Measurements from ENCODE around the gene ZNF225.
A peak's percentile ranks its signal among the peaks of the same experiment; 100 is the strongest.
"Not testable (repeated sequence)": the region's sequence is repeated elsewhere in the genome, so short reads cannot be mapped to it uniquely, and the experiment has no call there.

The ZNF225 gene

DNA sequence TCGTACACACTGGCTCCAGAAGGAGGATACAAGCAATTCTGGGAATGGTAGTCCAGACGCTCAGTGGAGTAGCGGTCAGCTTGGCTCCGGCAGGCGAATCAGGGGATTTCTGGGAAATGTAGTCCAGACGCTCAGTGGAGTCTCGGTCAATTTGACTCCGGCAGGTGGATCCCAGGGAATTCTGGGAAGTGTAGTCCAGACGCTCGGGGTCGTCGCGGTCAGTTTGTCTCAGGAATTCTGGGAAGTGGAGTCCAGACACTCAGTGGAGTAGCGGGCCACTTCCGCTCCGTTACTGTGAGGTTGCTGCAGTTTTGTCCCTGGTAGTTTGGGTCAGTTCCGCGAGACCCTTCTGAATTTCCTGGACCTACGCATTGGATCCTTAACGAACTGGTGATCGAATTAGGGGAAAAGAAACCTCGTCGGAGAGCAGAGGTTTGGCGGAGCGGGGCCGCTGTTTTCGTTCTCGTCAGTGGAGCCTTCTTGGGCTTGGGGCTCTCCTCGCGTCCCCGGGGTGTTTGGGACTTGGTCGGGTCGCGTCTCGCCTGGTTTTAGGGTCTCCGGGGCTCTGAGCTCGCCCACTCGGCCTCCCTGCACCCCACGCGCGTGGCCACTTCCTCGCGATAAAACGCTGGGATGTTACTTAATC, at the start of gene ZNF225:
Gene ZNF225, plus strand, starts transcription at position 262 of the 646 bp plus-strand sequence. CDS start 2,429 bp downstream, outside the sequence.
- DNase-seq, result peak; percentile 95

DNA sequence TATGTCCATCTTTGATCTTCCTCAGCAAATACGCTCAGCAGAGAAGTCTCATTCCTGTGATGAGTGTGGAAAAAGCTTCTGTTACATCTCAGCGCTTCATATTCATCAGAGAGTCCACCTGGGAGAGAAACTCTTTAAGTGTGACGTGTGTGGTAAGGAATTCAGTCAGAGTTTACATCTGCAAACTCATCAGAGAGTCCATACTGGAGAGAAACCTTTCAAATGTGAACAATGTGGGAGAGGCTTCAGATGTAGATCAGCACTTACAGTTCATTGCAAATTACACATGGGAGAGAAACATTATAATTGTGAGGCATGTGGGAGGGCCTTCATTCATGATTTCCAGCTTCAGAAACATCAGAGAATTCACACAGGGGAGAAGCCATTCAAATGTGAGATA, 46.9 kb upstream of the ZNF225 start:
- DNase-seq, result no peak

DNA sequence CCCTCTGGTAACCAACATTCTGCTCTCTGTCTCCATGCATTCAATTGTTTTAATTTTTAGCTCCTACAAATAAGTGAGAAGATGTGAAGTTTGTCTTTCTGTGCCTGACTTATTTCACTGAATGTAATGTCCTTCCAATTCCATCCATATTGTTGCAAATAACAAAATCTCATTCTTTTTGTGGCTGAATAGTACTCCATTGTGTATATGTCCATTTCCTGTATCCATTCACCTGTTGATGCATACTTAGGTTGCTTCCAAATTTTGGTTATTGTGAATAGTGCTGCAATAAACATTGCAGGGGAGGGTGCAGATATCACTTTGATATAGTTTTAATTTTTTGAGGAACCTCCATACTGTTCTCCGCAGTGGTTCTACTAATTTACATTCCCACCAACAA, 43.8 kb upstream of the ZNF225 start:
- DNase-seq, result no peak

DNA sequence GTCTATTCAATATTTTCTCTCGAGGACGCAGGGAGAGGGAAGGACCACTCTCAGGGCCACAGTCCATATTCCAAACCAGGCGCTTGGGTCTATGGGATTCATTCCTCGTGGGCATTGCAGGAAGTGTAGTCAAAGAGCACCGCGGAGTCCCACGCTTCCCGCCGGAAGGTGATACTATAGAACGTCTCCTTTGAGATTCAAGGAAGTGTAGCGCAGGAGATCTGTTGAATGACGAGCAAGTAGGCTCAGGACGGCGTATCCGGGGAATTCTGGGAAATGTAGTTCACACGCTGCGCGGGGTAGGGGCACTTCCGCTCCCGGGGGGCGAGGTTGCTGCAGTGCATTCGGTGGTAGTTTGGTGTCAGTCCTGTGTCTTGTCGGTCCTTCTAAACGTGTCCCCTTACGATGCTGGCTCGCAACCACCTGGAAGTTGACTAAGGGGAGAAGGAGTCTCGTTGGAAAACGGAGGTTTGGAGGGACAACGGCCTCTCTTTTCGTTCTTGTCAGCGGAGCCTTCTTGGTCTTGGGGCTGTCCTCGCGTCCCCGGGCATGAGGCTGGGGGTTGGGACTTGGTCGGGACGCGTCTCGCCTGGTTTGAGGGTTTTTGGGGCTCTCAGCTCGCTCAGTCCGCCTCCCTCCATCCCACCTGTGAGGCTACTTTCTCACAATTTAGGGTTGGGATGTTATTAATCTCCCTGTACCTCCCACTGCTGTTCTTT, 41.2 kb upstream of the ZNF225 start, which contains the start of gene ZNF284:
Gene ZNF284, plus strand, starts transcription at position 336 of the 719 bp plus-strand sequence. CDS start 4,231 bp downstream, outside the sequence.
- peak; percentile 86 for DNase-seq

DNA sequence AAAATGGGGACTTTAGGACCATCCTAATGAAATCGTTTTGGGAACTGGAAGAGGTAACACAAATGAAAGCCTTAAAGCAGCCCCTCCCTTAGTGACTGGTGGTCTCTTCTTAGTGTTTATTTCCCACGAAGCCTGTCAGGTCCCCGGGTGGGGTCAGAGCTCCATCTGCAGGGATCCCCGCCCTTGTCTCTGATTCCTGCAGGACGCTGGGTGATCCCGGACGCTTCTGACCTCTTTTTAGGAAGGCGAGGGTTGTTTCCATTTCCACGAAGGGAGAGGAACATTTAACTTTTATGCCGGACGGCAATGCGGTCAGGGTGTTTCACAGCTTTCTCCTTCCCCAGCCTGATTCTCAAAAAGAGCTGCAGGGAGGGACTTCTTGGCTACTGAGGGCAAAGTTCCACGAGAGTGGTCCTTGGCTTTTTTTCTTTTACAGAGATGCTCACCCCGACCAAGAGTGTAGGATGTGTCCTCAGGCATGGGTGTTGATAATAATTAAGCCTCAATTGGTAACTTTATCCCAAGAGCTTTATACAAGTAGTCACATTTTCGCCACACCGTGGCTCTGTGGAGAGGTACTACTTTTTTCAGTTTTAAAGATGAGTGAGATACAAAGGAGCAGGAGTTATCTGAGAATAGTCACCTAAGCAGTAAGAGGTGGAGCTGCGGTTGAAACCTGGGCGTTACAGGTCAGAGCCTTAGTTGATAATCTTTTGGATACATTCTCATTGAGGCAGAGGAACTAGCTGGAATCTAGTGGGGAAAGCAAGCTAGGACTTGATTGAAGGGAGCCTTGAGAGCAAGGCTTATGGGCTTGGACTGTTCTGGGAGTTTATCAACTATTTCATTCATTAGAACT, 40.4 kb upstream of the ZNF225 start:
- DNase-seq, result no peak

DNA sequence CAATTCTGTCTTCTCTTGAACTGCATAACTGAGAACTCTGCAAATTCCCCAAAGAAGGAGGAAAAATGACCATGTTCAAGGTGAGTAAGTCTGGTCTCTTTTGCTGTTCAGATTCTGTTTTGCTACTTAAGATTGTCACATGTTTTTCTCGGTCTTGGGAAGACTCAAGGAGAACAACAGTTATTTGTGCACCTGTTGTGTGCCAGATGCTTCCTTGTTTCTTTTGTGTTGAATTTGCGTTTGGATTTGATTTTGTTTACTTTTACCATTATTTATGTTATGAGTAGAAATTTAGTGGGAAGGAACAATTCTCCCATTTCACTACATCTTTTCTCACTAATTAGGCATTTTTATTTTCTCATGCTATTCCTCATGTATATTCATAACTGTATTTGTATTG, 36.9 kb upstream of the ZNF225 start:
- no peak for DNase-seq

DNA sequence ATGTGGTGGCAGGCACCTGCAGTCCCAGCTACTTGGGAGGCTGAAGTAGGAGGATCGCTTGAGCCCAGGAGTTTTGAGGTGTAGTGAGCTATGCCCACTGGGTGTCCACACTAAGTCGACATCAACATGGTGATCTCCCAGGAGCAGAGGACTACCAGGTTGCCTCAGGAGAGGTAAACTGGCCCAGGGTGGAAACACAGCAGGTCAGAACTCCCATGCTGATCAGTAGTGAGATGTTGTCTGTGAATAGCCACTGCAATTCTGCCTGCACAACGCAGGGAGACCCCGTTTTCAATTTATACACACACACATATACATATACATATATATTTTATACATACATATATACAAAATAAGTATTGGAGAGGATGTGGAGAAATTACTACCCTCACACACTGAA, 21.1 kb upstream of the ZNF225 start:
- DNase-seq, result no peak

DNA sequence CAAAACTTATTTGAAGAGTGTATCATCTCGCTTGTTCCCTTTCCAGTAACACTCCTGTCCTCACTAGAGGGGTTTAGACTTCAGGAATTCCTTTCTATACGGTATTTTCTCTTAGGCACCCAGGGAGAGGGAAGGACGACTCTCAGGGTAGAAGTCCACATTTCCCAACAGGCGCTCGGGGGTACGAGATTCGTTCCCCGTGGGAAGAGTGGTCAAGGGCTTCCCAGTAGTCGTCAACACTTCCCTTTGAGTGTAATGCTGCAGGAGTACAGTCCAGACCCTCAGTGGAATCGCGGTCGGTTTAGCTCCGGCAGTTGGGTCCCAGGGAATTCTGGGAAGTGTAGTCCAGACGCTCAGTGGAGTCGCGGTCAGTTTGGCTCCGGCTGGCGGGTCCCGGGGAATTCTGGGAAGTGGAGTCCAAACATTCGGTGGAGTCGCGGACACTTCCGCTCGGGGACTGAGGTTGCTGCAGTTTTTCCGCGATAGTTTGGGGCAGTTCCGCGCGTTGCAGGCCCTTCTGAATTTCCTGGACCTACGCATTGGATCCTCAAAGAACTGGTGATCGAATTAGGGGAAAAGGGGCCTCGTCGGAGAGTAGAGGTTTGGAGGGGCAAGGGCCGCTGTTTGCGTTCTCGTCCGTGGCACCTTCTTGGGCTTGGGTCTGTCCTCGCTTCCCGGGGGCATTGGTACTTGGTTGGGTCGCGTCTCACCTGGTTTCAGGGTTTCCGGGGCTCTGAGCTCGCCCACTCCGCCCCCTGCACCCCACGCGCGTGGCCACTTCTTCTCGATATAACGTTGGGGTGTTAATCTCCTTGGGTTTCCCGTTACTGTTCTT, 19.1 kb upstream of the ZNF225 start, which contains the start of gene ZNF224:
Gene ZNF224, plus strand, starts transcription at position 431 of the 835 bp plus-strand sequence. CDS start 3,513 bp downstream, outside the sequence.
- DNase-seq, result peak; percentile 86

DNA sequence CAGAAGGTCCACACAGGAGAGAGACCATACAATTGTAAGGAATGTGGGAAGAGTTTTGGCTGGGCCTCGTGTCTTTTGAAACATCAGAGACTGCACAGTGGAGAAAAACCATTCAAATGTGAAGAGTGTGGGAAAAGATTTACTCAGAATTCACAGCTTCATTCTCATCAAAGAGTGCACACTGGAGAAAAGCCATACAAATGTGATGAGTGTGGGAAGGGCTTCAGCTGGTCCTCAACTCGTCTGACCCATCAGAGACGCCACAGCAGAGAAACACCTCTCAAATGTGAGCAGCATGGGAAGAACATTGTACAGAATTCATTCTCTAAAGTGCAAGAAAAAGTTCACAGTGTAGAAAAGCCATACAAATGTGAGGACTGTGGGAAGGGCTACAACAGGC, 5.4 kb upstream of the ZNF225 start:
- no peak for DNase-seq

DNA sequence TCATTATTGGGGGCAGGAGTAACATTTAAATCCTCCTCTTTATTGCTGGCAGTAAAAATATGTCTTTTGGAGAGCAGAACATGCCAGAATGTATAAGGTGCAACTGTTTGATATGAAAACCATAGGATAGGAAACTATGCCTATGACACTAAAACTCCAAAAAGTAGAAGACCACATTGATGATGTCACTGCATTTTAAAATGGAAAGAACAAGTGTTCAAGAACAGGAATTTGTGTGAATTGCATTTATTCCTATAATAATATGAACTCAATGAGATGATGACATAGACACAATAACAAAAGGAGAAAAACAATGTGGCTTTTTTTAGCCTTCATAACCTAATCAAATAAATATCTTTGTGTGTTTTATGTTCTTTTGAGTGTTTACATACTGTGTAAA, 3.7 kb upstream of the ZNF225 start:
- no peak for DNase-seq

DNA sequence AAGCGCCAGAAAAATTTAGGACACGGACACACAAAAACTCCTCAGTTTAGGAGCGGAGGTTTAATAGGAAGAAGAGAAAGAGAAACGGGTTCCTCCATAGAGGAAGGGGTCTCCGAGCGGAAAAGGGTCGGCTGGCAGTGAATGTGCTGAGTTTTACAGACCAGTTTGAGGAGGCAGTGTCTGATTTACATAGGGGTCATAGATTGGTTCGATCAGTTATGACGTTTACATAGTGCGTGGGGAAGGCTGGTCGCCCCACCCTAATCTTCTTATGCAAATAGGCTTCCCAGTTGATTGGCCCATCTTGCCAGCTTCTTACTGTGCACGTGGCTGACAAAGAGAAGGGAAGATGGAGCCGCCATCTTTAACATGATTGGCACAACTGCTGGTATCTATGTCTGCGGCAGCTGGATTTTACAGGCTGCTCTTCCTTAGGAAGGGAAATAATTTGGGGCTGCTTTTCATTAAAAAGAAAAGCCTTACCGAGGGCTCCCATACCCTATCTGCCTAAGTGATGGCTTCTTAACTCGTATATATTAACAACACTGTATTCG, 1.2 kb upstream of the ZNF225 start:
- no peak for DNase-seq

DNA sequence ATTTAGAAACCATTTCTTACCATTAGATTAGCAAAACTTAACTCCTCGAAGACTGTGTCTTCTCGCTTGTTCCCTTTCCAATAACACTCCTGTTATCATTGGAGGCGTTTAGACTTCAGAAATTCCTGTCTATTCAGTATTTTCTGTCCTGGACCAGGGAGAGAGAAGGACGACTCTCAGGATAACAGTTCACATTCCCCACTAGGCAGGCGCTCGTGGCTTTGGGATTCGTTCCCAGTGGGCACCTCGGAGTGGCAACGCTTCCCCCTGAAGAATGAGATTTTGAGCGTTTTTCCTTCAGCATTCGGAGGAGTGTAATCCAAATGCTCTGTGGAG, 429 bp upstream of the ZNF225 start:
- DNase-seq, result no peak

DNA sequence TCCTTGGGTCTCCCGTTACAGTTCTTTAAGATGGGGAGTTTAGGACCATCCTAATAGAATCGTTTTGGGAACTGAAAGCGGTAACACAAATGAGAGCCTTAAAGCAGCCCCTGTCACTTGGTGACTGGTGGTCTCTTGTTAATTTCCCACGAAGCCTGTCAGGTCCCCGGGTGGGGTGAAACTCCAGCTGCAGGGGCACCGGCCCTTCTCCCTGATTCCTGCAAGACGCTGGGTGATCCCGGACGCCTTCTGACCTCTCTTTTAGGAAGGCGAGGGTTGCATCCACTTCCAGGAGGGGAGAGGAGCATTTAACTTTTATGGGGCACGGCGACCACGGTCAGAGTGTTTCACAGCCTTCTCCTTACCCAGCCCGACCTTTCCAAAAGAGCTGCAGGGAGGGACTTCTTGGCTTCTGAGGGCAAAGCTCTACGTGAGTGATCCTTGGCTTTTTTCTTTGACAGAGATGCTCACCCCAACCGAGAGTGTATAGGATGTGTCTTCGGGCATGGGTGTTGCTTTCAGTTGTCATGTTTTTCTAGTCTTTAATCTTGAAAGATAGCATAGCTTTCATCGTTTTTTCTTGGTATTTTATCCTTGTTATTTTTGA, 688 bp downstream of the ZNF225 start:
- no peak for DNase-seq

DNA sequence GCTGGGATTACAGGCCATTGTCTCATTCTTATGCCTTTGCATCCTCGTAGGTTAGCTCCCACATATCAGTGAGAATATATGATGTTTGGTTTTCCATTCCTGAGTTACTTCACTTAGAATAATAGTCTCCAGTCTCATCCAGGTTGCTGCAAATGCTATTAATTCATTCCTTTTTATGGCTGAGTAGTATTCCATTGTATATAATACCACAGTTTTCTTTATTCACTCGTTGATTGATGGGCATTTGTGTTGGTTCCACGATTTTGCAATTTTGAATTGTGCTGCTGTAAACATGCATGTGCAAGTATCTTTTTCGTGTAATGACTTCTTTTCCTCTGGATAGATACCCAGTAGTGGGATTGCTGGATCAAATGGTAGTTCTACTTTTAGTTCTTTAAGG, 8.0 kb downstream of the ZNF225 start:
- DNase-seq, result not testable (repeated sequence)

DNA sequence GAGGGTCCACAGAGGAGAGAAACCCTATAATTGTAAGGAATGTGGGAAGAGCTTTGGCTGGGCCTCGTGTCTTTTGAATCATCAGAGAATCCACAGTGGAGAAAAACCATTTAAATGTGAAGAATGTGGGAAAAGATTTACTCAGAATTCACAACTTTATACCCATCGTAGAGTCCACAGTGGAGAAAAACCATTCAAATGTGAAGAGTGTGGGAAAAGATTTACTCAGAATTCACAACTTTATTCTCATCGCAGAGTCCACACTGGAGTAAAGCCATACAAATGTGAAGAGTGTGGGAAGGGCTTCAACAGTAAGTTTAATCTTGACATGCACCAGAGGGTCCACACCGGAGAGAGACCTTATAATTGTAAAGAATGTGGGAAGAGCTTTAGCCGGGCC, 18.8 kb downstream of the ZNF225 start:
- DNase-seq, result no peak

DNA sequence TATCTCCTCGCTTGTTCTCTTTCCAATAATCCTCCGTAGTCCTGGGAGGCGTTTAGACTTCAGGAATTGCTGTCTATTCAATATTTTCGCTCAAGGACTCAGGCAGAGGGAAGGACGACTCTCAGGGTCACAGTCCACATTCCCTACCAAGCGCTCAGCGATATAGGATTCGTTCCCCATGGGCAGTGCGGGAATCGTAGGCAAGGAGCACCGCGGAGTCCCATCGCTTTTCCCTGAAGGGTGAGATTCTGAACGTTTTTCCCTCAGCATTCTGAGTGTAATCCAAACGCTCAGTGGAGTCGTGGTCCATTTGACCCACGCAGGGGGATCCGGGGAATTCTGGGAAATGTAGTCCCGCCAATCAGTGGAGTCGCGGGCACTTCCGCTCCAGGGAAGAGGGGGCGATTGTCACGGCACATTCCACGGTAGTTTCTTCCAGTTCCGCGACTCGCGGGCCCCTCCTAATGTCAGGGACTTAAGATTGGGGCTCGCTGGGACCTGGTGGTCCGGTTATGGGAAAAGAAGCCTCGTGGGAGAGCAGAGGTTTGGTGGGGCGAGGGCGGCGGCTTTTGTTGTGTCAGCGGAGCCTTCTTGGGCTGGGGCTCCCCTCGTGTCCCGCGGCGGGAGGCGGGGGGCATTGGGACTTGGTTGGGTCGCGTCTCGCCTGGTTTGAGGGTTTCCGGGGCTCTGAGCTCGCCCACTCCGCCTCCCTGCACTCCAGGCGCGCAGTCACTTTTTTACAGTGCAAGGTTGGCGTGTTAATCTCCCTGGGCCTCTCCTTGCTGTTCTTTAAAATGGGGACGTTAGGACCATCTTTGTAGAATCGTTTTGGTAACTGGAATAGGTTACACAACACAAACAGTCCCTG, 28.2 kb downstream of the ZNF225 start, which contains the start of gene ZNF234:
Gene ZNF234, plus strand, starts transcription at position 364 of the 868 bp plus-strand sequence. CDS start 3,079 bp downstream, outside the sequence.
- DNase-seq, result peak; percentile 76

DNA sequence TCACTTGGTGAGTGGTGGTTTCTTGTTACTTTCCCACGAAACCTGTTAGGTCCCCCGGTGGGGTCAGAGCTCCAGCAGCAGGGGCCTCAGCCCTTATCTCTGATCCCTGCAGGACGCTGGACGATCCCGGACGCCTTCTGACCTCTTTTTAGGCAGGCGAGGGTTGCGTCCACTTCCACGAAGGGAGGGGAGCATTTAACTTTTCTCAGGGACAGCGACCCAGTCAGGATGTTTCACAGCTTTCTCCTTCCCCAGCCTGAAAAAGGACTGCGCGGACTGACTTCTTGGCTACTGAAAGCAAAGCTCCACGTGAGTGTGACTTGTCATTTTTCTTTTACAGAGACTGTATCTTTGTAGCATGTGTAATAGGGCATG, 28.8 kb downstream of the ZNF225 start:
- no peak for DNase-seq

DNA sequence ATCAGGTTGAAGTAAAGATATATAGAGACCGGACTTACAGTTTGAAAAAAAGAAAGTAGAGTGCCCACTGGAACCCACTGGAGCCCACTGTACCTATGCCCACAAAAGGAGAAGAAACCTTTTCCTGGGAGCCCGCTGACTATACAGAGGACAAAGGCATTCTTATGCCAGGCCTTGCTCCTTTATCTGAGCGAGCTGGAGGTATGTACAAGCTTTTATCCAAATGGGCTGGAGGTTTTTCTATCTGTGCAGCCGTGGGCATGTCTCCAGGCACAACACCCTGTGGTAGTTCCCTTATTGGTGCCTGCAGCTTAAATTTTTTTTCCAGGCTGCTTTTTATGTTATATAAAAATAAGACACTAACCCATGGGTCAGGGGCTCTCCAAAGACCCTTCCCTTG, 36.6 kb downstream of the ZNF225 start:
- no peak for DNase-seq

DNA sequence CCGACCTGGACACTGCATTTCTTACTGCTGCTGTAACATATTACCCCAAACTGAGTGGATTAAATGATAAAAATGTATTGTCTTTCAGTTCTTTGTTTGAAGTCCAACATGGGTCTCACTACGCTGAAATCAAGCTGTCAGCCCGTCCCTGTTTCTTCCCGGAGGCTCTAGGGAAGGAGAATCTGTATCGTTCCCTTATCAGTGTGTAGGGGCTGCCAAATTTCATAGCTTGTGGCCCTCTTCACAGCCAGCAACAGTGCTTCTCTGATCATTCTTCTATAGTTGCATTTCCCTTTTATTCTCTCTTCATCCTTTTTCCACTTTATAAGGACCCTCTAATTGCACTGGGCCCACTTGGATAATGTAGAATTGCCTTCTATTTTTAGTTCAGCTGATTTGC, 38.3 kb downstream of the ZNF225 start:
- DNase-seq, result no peak

DNA sequence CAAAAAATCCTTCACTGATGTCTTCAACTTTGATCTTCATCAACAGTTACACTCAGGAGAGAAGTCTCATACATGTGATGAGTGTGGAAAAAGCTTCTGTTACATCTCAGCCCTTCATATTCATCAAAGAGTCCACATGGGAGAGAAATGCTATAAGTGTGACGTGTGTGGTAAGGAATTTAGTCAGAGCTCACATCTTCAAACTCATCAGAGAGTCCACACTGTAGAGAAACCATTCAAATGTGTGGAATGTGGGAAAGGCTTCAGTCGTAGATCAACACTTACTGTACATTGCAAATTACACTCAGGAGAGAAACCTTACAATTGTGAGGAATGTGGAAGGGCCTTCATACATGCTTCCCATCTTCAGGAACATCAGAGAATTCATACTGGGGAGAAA, 43.3 kb downstream of the ZNF225 start:
- DNase-seq, result no peak

DNA sequence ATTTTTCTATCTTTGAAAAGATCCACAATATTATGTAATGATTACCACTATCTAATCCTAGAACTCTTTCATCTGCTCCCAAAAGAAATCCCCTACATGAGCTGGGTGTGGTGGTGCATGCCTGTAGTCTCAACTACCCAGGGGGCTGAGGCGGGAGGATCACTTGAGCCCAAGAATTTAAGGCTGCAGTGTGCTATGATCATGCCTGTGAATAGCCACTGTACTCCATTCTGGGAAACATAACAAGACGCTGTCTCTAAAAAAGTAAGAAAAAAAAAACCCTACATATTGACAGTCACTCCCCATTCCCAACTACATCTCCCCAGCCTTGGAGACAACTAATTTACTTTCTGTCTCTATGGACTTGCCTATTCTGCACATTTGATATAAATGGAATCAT, 50.6 kb downstream of the ZNF225 start:
- DNase-seq, result no peak

All from NCI-H2171 (cell line).